SU-DHL-6 (cell line): ENCODE measurements around the gene RETN.

ENCODE experiments used
- CTCF ChIP-seq: fragments of 200-600 bp; sonication (generic); IDR thresholded peaks from one replicate; pipeline ENCODE4 v1.5.1; 2017; ENCODE audit warnings: antibody characterized with exemption, mild to moderate bottlenecking, low read length, moderate library complexity; ENCODE audit not compliant: insufficient read depth, poor library complexity, severe bottlenecking
- EZH2phosphoT487 ChIP-seq: fragments of 200-600 bp; sonication (generic), shearing (Covaris generic); conservative IDR thresholded peaks from 2 replicates; pipeline ENCODE4 v1.6.1; 2018; ENCODE audit warnings: mild to moderate bottlenecking, antibody characterized with exemption, low read length, moderate library complexity, mixed read lengths

- no peak for TF ChIP-seq CTCF
- no peak for TF ChIP-seq EZH2phosphoT487
These were observed 11.6 kb upstream of the RETN start for GRCh38 chr19:7657131-7657751.
